ENCODE results near the gene PDE11A.

The PDE11A gene

GRCh38 chr2:177586154-177586553 is 486.4 kb downstream of the PDE11A start:
- DNase-seq: no peak

- DNase-seq: no peak
These were observed 487.2 kb downstream of the PDE11A start for GRCh38 chr2:177585234-177585863.

GRCh38 chr2:177584030-177584692 is 488.4 kb downstream of the PDE11A start:
- DNase-seq: no peak

GRCh38 chr2:177582000-177582399 is 490.6 kb downstream of the PDE11A start:
- no peak for DNase-seq

- DNase-seq: no peak
These were observed 493.0 kb downstream of the PDE11A start for GRCh38 chr2:177579486-177580036.

- no peak for DNase-seq
These were observed 494.1 kb downstream of the PDE11A start for GRCh38 chr2:177578454-177578853.

GRCh38 chr2:177577075-177577474 is 495.5 kb downstream of the PDE11A start:
- no peak for DNase-seq

GRCh38 chr2:177575358-177575757 is 497.2 kb downstream of the PDE11A start:
- no peak for DNase-seq

- no peak for DNase-seq
These were observed 498.2 kb downstream of the PDE11A start for GRCh38 chr2:177574356-177574755.
